H9 (cell line): ENCODE measurements around the gene MALAT1. TPM values are rescaled to one million over a fixed set of nuclear protein-coding genes. Genes with fewer than 3 reads are reported as not detected.

Source experiments
- DNase-seq: peaks from one replicate; pipeline ENCODE4 v3.0.0-alpha.2; 2017
- H2AFZ ChIP-seq: one replicate; pipeline ENCODE4 v1.6.1; 2013; ENCODE audit warnings: mild to moderate bottlenecking, low read length, control low read depth, moderate library complexity
- H2AK5ac ChIP-seq: 2 replicates; pipeline ENCODE4 v1.6.1; 2013; ENCODE audit warnings: low read length, control low read depth, mixed read lengths; ENCODE audit not compliant: insufficient read length
- H2BK120ac ChIP-seq: one replicate; pipeline ENCODE4 v1.6.1; 2013; ENCODE audit warnings: low read depth, mild to moderate bottlenecking, low read length, control low read depth, inconsistent platforms; ENCODE audit not compliant: poor library complexity, severe bottlenecking
- H2BK12ac ChIP-seq: 2 replicates; pipeline ENCODE4 v1.6.1; 2013; ENCODE audit warnings: low read length, control low read depth, mixed read lengths, low read depth; ENCODE audit not compliant: insufficient read length
- H2BK15ac ChIP-seq: 2 replicates; pipeline ENCODE4 v1.6.1; 2013; ENCODE audit warnings: low read depth, low read length, control low read depth
- H2BK20ac ChIP-seq: one replicate; pipeline ENCODE4 v1.6.1; 2013; ENCODE audit warnings: low read depth, mild to moderate bottlenecking, low read length, control low read depth, inconsistent platforms; ENCODE audit not compliant: poor library complexity, severe bottlenecking
- H2BK5ac ChIP-seq: 2 replicates; pipeline ENCODE4 v1.6.1; 2013; ENCODE audit warnings: low read length, control low read depth, mixed read lengths; ENCODE audit not compliant: insufficient read length
- H3K14ac ChIP-seq: 2 replicates; pipeline ENCODE4 v1.6.1; 2013; ENCODE audit warnings: low read length, control low read depth; ENCODE audit not compliant: insufficient read depth
- H3K18ac ChIP-seq: 2 replicates; pipeline ENCODE4 v1.6.1; 2013; ENCODE audit warnings: low read depth, mild to moderate bottlenecking, mixed read lengths, low read length, control low read depth; ENCODE audit not compliant: insufficient read length
- H3K23ac ChIP-seq: 2 replicates; pipeline ENCODE4 v1.6.1; 2013; ENCODE audit warnings: low read length, control low read depth, mixed read lengths, low read depth; ENCODE audit not compliant: insufficient read length
- H3K23me2 ChIP-seq: 2 replicates; pipeline ENCODE4 v1.6.1; 2013; ENCODE audit warnings: low read depth, mild to moderate bottlenecking, mixed read lengths, low read length, control low read depth; ENCODE audit not compliant: insufficient read length, poor library complexity, severe bottlenecking
- H3K27ac ChIP-seq: 2 replicates; pipeline ENCODE4 v1.5.1; 2013; ENCODE audit warnings: low read length, control low read depth, mixed read lengths, low read depth; ENCODE audit not compliant: insufficient read length
- H3K27me3 ChIP-seq: 2 replicates; pipeline ENCODE4 v1.6.1; 2013; ENCODE audit warnings: low read length, control low read depth, inconsistent platforms; ENCODE audit not compliant: insufficient read depth
- H3K4ac ChIP-seq: 2 replicates; pipeline ENCODE4 v1.6.1; 2013; ENCODE audit warnings: low read depth, mild to moderate bottlenecking, control low read depth, inconsistent platforms, low read length, moderate library complexity
- H3K4me1 ChIP-seq: 2 replicates; pipeline ENCODE4 v1.6.1; 2013; ENCODE audit warnings: low read length, control low read depth, inconsistent platforms; ENCODE audit not compliant: insufficient read depth
- H3K4me2 ChIP-seq: 2 replicates; pipeline ENCODE4 v1.6.1; 2013; ENCODE audit warnings: low read length, control low read depth, mixed read lengths; ENCODE audit not compliant: insufficient read length, insufficient read depth
- H3K56ac ChIP-seq: 2 replicates; pipeline ENCODE4 v1.6.1; 2013; ENCODE audit warnings: low read depth, mild to moderate bottlenecking, mixed read lengths, low read length, control low read depth; ENCODE audit not compliant: insufficient read length
- H3K79me1 ChIP-seq: 2 replicates; pipeline ENCODE4 v1.6.1; 2013; ENCODE audit warnings: low read depth, mild to moderate bottlenecking, moderate library complexity, low read length, control low read depth, inconsistent platforms; ENCODE audit not compliant: insufficient read depth, poor library complexity, severe bottlenecking
- H3K79me2 ChIP-seq: 2 replicates; pipeline ENCODE4 v1.6.1; 2013; ENCODE audit warnings: low read length, control low read depth, inconsistent platforms; ENCODE audit not compliant: insufficient read depth
- H3K9ac ChIP-seq: 2 replicates; pipeline ENCODE4 v1.6.1; 2013; ENCODE audit warnings: low read length, control low read depth, mixed read lengths; ENCODE audit not compliant: insufficient read length; ENCODE audit errors: extremely low read depth
- H3K9me3 ChIP-seq: one replicate; pipeline ENCODE4 v1.6.1; 2013; ENCODE audit warnings: low read depth, low read length, inconsistent platforms; ENCODE audit not compliant: control insufficient read depth
- H3T11ph ChIP-seq: one replicate; pipeline ENCODE4 v1.6.1; 2013; ENCODE audit warnings: mild to moderate bottlenecking, low read length, control low read depth, inconsistent platforms
- H4K20me1 ChIP-seq: one replicate; pipeline ENCODE4 v1.6.1; 2013; ENCODE audit not compliant: control insufficient read depth, insufficient read length, insufficient read depth
- H4K5ac ChIP-seq: 2 replicates; pipeline ENCODE4 v1.6.1; 2013; ENCODE audit warnings: low read depth, mild to moderate bottlenecking, mixed read lengths, low read length, control low read depth; ENCODE audit not compliant: insufficient read length
- H4K8ac ChIP-seq: replicated peaks from 2 replicates; pipeline ENCODE4 v1.6.1; 2013; ENCODE audit warnings: low read length, control low read depth, mixed read lengths, low read depth; ENCODE audit not compliant: insufficient read length
- H4K91ac ChIP-seq: 2 replicates; pipeline ENCODE4 v1.6.1; 2013; ENCODE audit warnings: low read depth, mild to moderate bottlenecking, moderate library complexity, mixed read lengths, low read length, control low read depth; ENCODE audit not compliant: insufficient read length
- H3K27ac Mint-ChIP-seq, 3 experiments: 2 replicates in 2 of 3; 3 replicates in 1 of 3; pipeline ENCODE4 v1.8.0; 2020 to 2021; ENCODE audit warnings: mixed read lengths in 3 of 3, mild to moderate bottlenecking in 1 of 3, moderate library complexity in 1 of 3
- H3K27me3 Mint-ChIP-seq: 2 replicates; pipeline ENCODE4 v1.8.0; 2021; ENCODE audit warnings: low read depth, mild to moderate bottlenecking, moderate library complexity, mixed read lengths
- H3K36me3 Mint-ChIP-seq, 3 experiments: 2 replicates in 2 of 3; 3 replicates in 1 of 3; pipeline ENCODE4 v1.8.0; 2020 to 2021; ENCODE audit warnings: low read depth in 3 of 3, mixed read lengths in 3 of 3; ENCODE audit not compliant: insufficient read depth in 1 of 3
- H3K4me1 Mint-ChIP-seq, 2 experiments: 2 replicates each; pipeline ENCODE4 v1.8.0; 2020; ENCODE audit warnings: mixed read lengths in 2 of 2
- H3K4me3 Mint-ChIP-seq, 2 experiments: 2 replicates in 1 of 2; 3 replicates in 1 of 2; pipeline ENCODE4 v1.8.0; 2020 to 2021; ENCODE audit warnings: mild to moderate bottlenecking in 2 of 2, mixed read lengths in 2 of 2, moderate library complexity in 1 of 2
- H3K9me3 Mint-ChIP-seq, 2 experiments: 2 replicates in 1 of 2; 3 replicates in 1 of 2; pipeline ENCODE4 v1.8.0; 2020; ENCODE audit warnings: mild to moderate bottlenecking in 2 of 2, mixed read lengths in 2 of 2, moderate library complexity in 1 of 2
- WGBS: extraction: QIAGEN DNeasy Blood & Tissue Kit; methylation state at CpG from one replicate; pipeline ENCODE4 v1.1.7; 2013; ENCODE audit warnings: missing lambda C conversion rate, low lambda C conversion rate, mixed read lengths; ENCODE audit not compliant: insufficient read length; ENCODE audit errors: extremely low coverage; 5-methylcytosine and 5-hydroxymethylcytosine counted together
- total RNA-seq: library from RNA; stranded (reverse); gene quantifications from 2 replicates; pipeline ENCODE4 v1.2.1, GENCODE V29; 2021
- TF ChIP-seq, protein P1 (sequence below): fragments of 200-600 bp; sonication (generic); conservative IDR thresholded peaks from 3 replicates; pipeline ENCODE4 v1.8.0; 2021; ENCODE audit warnings: antibody characterized with exemption, mild to moderate bottlenecking

The MALAT1 gene
- total RNA-seq, 1 experiment from 2014 or later = 1,934 TPM

DNA sequence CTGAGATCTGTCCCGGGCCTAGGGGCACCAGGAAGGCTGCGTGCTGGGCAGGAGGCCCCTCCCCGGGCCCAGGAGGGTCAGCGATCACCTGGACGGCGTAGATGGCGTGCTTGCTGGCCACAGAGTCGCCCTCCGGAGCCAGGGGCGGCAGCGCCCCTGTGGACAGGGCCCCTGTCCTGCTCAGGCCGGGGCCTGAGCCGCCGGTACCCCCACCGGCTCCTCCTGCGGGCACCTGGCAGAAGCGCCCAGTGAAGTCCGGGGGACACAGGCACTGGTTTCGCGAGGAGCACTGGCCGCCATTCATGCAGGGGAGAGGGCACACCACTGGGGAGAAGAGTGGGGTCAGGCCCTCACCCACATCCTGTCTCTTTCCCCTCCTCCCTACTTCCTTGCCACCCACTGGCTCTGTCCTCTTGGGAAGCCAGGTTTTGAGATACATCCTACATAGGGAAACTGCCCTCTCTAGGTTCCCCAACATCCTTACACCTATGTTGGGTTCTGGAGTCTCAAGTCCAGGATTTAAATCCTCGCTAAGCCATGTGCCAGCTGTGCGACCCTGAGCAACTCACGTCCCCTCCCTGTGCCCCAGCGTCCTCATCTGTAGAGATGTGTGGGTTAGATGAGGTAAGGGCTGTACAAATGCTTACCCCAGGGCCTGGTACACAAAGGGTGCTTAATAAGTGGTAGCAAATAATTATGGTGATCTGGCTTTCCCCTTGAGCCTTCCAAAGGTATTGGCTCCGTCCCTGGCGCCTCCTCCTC is 55.4 kb downstream of the MALAT1 start:
- no peaks in the 10 kb centered on the region for H3K23me2 ChIP-seq
- no peak overlapping the region for H3K14ac ChIP-seq
- no peak overlapping the region for H3K23ac ChIP-seq
- DNase-seq = no peak
- no peak overlapping the region for H3K27ac Mint-ChIP-seq
- WGBS = no CpG with 5 or more reads among the region's 27 CpGs
- no peak overlapping the region for H2AK5ac ChIP-seq
- no peak overlapping the region for H2BK5ac ChIP-seq
- H2BK20ac ChIP-seq = no peak overlapping the region
- H4K8ac ChIP-seq = no peak overlapping the region
- peak overlapping the region; percentile 34 to 62; a peak in 4 of 5 replicates for H3K4me3 Mint-ChIP-seq
- peaks cover 45 to 63% of the 10 kb centered on the region in 2 experiments for H3K4me1 Mint-ChIP-seq
- H2BK12ac ChIP-seq = no peak overlapping the region
- no peak overlapping the region for H3K18ac ChIP-seq
- no peak overlapping the region for H4K91ac ChIP-seq
- no peaks in the 10 kb centered on the region for H3K36me3 Mint-ChIP-seq
- H3K9me3 ChIP-seq = no peaks in the 10 kb centered on the region
- H4K20me1 ChIP-seq = no peaks in the 10 kb centered on the region
- H3K79me2 ChIP-seq = no peaks in the 10 kb centered on the region
- H3K56ac ChIP-seq = no peak overlapping the region
- H3K4me2 ChIP-seq = peak overlapping the region; percentile 49
- peaks cover 8% of the 10 kb centered on the region; the same call in 1 of the 2 replicates for H3K4me1 ChIP-seq
- no peak overlapping the region for H3K4ac ChIP-seq
- H4K5ac ChIP-seq = no peak overlapping the region
- H3K27ac ChIP-seq = no peak overlapping the region
- no peak overlapping the region for H2BK120ac ChIP-seq
- no peaks in the 10 kb centered on the region for H3K79me1 ChIP-seq
- H2AFZ ChIP-seq = no peak overlapping the region
- no peak overlapping the region for H3K9ac ChIP-seq
- no peak overlapping the region for H3T11ph ChIP-seq
- no peak overlapping the region for H2BK15ac ChIP-seq
- peaks cover 62% of the 10 kb centered on the region for H3K27me3 Mint-ChIP-seq
- H3K27me3 ChIP-seq = no peaks in the 10 kb centered on the region; the same call in 1 of the 2 replicates
- no peaks in the 10 kb centered on the region; a peak in 1 of 5 replicates for H3K9me3 Mint-ChIP-seq
- TF ChIP-seq, protein P1, sequence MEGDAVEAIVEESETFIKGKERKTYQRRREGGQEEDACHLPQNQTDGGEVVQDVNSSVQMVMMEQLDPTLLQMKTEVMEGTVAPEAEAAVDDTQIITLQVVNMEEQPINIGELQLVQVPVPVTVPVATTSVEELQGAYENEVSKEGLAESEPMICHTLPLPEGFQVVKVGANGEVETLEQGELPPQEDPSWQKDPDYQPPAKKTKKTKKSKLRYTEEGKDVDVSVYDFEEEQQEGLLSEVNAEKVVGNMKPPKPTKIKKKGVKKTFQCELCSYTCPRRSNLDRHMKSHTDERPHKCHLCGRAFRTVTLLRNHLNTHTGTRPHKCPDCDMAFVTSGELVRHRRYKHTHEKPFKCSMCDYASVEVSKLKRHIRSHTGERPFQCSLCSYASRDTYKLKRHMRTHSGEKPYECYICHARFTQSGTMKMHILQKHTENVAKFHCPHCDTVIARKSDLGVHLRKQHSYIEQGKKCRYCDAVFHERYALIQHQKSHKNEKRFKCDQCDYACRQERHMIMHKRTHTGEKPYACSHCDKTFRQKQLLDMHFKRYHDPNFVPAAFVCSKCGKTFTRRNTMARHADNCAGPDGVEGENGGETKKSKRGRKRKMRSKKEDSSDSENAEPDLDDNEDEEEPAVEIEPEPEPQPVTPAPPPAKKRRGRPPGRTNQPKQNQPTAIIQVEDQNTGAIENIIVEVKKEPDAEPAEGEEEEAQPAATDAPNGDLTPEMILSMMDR = no peak
